Measurements from ENCODE around the gene CIB2.

The CIB2 gene

DNA sequence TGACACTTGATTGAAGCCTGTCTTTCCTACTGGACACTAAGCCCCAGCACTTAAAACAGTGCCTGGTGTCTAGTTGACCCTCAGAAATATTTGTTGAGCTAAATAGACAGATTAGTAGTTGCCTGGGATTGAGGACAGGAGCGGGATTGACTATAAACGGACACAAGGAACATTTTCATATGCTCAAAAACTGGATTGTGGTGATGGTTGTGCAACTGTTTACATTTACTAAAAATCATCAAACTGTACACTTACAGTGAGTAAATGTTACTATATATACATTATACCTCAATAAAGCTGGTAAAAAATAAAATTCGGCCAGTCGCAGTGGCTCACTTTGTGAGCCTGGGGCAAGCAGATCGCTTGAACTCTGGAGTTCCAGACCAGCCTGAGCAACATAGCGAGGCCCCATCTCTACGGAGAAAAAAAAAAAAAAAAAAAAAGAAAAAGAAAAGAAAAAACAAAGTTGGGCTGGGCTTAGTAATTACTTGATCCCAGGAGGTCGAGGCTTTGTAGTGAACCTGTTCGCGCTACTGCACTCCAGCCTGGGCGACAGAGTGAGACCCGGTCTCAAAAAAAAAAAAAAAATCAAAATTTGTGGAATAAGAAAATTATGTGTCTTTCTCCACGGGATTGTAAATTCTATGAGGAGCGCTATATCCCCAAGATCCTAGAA, 17.3 kb upstream of the CIB2 start:
- no peak for DNase-seq

- no peak for DNase-seq
These were observed 16.3 kb upstream of the CIB2 start for GRCh38 chr15:78147566-78147965.

GRCh38 chr15:78146425-78147154, 15.3 kb upstream of the CIB2 start:
- DNase-seq: no peak

- DNase-seq: no peak
These were observed 11.1 kb upstream of the CIB2 start for GRCh38 chr15:78142332-78142731.

DNA sequence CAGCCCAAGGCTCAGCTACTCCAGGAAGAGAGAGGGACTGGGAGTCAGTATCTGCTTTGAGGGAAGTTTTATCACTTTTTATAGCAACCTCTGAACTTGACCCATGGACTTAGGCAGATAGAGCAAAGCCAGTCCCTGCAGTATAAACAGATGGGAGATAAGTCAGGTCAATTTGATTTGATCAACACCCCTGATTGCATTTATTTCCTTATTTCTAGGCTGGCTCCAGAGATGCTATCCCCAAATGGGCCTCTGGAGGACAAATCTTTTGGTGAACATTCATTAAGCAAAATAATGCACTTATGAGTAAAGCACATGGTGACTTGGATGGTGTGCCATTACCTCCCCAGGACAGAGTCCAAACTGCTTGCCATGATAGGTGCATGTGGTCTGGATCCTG, 9.0 kb upstream of the CIB2 start:
- DNase-seq: no peak

DNA sequence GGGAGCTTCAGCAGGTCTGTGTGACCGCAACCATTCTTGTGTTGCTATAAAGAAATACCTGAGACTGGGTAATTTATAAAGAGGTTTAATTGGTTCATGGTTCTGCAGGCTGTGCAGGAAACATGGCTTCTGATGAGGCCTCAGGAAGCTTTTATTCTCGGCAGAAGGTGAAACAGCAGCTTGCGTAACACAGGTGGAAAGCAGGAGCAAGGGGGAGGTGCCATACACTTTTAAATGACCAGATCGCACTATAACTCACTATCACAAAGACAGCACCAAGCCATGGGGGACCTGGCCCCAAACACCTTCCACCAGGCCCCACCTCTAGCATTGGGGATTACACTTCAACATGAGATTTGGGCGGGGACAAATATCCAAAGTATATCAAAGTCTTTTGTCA, 8.3 kb upstream of the CIB2 start:
- no peak for DNase-seq

DNA sequence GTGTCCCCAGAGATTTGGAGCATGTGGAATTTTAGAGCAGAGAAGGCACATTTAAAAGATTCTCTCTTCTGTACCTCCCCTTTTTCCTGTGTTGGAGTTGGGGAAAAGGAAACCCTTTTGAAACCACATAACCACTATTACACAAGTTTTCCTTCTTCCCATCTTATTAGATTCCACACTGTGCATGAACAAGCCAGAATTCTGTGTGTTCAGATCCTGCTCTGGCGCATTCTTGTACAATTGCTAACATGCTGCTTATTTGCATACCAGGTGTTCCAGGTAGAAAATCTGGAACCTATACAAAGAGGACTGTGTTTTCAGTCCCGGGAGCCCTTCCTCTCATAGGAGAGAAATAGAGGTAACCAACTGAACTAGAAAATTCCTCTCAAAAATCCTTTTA, 2.6 kb upstream of the CIB2 start:
- no peak for DNase-seq

DNA sequence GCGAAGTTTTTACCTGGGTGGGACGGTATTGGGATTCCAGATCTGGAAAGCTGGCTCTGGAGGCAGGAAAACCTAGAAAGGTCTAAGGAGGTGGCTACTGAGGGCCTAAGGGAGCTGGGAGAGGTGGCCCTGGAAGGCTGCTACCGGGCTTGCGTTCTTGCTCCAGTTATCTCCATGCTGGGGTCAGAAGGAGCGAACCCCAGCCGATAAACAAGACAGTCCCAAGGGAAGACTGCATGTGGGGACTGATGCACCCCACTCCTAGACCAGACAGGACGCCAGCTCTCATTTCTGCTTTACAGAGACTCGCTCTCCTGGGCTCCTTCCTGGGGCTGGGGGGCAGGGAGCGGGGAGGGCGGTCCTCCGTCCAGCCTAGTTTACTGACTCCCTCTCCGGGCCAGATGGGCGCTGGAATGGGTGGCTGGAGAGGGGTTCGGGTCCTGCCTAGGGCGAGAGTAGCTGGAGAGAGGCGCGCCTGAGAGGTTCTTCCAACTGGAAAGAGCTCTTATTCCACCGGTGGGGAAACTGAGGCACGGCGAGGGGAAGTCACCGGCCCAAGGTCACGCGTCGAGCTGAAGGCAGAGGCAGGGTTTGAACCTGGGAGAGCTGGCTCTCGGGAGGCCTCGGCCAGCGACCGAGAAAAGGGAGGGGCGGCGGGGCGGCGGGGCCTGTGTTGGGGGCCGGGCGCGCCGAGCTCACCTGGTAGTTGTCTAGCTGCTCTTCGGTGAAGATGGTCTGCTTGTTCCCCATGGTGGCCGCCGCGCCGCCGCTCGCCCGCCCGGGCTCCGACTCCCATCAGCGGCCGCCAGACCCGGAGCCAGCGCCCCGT, 565 bp downstream of the CIB2 start:
- DNase-seq: no peak

- no peak for DNase-seq
These were observed 1.4 kb downstream of the CIB2 start for GRCh38 chr15:78129751-78130287.

DNA sequence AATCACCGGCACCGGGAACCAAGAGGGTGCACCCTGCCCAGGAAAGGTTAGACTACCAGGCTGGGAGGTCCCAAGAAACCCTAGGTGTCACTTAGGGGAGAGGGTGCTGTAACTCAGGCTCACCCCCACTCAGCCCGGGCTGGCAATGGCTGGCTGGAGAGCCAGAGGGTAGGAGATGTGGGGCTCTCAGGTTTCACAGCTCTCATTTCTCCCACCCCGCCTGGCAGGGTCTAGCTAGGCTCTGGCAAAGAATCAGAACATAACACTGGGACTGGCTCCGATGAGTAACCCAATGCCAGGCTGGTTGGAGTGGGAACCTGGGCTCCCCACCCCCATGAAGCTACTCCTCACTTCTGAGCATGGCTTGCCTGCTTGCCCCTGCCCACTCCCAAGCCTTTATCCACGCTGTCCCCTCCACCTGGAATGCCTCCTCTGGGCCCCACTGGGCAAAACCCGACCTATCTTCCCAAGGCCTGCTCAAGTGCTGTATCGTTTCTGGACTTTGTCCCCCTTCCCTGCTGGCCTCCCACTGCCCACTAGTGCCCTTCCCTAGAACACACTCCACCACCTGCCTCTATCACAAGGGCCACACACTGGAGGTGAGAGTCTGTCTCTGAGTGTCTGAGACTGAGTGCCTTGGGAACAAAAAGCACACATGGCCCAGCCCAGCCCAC, 2.0 kb downstream of the CIB2 start:
- no peak for DNase-seq

DNA sequence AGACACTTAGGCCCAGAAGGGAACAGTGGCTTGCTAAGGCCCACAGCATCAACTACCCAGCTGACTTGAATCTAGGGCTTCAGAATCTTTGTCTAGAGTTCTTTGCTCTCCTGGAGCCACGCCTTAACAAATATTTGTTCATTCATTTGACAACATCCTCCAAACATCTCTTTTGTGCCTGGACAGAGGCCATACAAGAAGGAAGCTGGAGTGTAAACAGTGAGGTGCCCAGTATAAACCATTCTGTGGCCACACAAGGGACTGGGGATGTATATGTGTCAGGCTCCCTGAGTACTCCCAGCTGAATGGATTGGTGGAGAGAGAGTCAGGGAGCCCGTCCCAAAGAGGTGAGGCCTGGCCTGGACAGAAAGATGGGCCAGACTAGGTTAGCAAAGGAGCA, 3.4 kb downstream of the CIB2 start:
- DNase-seq: no peak

DNA sequence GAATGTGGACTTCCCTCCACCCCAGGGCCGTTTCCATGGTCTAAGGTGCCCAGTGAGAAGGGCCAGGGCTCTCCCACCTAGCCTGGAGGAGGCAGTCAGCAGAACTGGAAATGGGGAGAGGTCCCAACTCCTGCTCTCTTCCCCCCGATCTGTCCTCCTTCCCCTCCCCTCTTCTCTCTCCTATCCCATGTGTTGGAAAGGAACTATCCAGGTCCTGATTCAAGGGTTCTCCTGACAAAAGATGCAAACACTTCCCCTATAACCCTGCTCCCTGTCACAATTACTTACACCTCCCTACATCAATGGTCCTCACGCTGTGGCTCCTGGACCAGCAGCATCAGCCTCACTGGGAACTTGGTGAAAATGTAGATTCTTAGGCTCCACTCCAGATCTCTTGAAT, 6.0 kb downstream of the CIB2 start:
- no peak for DNase-seq

- no peak for DNase-seq
These were observed 10.7 kb downstream of the CIB2 start for GRCh38 chr15:78120523-78120922.

- no peak for DNase-seq
These were observed 18.7 kb downstream of the CIB2 start for GRCh38 chr15:78112551-78112950.

DNA sequence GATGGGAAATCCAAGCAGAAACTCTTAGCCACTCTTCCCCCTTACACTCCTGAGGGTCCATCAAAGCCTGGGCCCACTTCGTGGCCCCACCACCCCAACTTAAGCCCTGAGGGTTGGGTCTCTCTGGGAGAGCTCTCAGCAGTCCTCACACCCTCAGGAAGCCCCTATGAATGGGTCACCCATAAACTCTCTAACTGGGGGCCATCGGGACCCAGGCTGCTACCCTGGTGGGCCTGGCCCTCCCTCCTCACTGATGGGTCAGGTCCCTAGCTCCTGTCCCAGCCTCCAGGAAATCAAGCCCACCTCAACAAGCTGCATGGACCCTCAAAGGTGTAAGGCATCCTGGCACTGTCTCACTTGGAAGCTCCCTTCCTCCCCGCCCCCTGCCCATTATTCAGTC, 19.5 kb downstream of the CIB2 start:
- no peak for DNase-seq

GRCh38 chr15:78110916-78111475, 20.2 kb downstream of the CIB2 start:
- no peak for DNase-seq

DNA sequence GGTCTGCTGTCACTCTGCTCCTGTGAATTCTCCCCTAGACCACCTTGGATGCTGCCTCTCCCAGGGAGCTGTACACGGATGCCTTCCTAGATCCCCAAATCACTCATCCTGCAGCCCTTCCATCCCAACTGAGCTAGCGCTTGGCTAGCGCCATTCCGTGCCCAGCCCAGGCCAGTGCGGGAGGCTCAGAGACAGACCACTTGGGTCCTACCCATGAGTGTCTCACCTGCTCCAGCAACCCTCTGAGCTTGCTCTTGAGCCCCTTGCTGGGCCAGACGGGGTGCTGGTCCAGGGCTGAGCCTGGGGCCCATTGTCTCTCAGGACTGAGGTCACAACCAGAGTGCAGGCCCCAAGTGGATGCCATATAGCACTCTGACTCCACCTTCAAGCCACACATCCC, 21.1 kb downstream of the CIB2 start:
- no peak for DNase-seq

DNA sequence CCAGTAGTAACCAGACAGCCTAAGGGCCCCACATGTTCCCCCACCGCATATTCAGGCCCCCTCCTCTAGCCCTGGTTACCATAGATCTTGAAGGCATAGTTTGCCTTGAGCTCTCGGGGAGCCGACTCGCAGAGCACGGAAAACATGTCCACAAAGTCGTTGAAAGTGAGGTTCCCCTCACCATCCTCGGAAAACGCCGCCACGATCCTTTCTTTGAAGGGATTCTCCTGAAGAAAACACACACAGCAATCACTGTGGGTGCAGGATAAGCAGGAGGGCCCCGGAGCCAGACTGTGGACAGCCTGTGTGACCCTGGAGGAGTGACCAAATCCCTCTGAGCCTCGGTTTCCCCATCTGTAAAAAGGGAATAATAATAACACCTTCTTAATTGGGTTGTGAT, 22.1 kb downstream of the CIB2 start:
- no peak for DNase-seq

DNA sequence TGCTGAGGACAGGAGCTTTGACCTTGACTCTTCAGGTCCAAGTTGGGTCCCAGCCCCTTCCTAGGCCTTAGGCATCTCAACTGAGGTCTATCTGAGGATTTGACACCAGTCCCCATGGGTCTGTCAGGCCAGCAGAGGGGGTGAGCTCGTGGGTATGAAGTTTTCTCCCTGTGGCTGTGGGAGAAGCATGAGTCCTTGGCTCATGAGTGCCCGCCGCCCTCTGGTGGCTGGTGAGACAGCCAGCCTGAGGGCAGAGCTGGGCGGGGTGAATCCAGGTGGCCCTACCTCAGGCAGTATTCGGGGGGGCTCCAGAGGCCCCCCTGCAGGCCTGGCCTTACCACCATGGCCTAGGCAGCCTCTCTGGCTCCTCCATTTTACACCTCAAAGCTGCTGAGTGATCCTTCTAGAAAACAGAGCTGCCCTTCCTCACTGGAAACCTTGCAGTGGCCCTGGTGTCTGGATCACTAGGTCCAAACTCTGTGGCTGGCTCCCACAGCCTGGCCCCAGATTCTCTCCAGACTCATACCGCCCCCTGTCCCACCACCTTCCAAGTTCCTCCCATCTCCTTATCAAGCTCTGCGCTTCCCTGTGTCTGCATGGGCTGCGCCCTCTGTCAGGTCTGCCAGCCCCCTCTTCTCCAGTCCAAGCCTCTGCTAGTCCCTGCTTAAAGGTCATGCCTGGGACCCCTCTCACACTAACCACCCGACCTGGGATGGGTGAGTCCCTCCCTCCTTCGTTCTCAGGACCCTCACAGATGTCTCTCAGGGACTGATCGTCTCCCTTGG, 22.8 kb downstream of the CIB2 start:
- peak; percentile 64 for DNase-seq

GRCh38 chr15:78107471-78107870, 23.8 kb downstream of the CIB2 start:
- no peak for DNase-seq

DNA sequence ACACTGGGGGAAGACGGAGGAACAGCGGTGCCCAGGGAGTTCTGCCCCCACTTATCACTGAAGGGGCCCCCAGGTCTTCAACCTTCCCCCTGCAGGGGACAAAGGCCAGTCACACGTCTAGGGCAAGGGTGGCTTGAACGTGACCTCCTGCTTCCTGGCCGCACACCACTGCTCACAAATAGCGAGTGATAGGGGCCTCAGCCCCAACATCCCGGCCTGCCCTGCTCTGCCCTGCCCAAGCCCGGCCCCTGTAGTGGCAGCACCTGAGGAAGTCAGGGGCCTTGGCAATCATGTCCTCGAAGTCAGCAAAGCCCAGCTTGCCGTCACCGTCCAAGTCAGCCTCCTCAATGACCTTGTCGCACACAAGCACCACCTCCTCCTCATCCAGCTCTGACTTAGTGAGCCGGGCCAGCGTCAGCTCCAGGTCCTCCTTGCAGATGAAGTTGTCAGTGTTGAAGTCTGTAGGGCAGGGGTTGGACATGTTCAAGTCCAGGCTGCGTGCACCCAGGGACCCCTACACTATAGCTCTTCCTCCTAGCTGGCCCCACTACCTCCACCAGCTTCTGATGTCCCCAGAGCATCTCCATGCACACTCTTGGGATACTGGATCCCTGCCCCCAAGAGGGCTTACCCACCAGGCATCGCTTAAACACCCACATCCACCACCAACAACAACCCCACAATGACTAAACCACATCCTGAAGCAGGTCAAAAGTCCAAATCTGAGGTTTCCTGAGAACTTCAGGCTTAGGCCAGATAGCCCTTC, 25.6 kb downstream of the CIB2 start:
- no peak for DNase-seq

All from NCI-H2107 (cell line).